Endothelial cell of umbilical vein (primary cell): ENCODE data around the gene OR4D2. TPM values are rescaled to one million over a fixed set of nuclear protein-coding genes. Genes with fewer than 3 reads are reported as not detected.

ENCODE experiments used
- BruUV-seq: library from RNA; stranded (reverse); fragments of 400-500 nt; replicated peaks from 2 replicates; lab custom pipeline; 2021; lab: Mats Ljungman, UMichigan
- CTCF ChIA-PET: fragments of 300-600, 350-600 bp; sonication (Branson Sonifier 250); formaldehyde crosslinking; loops from one replicate; lab custom pipeline; 2021; ENCODE audit warnings: antibody characterized with exemption, inconsistent platforms; lab: Charles Lee
- POLR2A ChIA-PET: fragments of 300-600, 350-600 bp; sonication (Branson Sonifier 250); formaldehyde crosslinking; loops from one replicate; lab custom pipeline; 2021; ENCODE audit warnings: antibody characterized with exemption, inconsistent platforms; lab: Charles Lee
- DNase-seq: peaks from one replicate; pipeline ENCODE4 v3.0.0-alpha.2; 2011; ENCODE audit warnings: low read depth, low spot score
- FAIRE-seq: peaks from 2 replicates; lab custom pipeline; 2011; peaks lifted over from hg19 to GRCh38; lab: Jason Lieb, UNC
- H2AFZ ChIP-seq: 2 replicates; pipeline ENCODE4 v1.6.0; 2012; ENCODE audit warnings: low read depth, low read length, control low read depth, inconsistent platforms
- H3K27ac ChIP-seq: 2 replicates; pipeline ENCODE4 v1.5.1; 2011; ENCODE audit warnings: low read depth, mild to moderate bottlenecking, control low read depth, low read length, moderate library complexity; ENCODE audit not compliant: insufficient read depth
- H3K27me3 ChIP-seq, 2 experiments: 2 replicates each; pipeline versions ENCODE4 v1.6.0 to v1.6.1; 2011; ENCODE audit warnings: low read length in 2 of 2, mixed read lengths in 1 of 2; ENCODE audit not compliant: control insufficient read depth in 2 of 2, insufficient read depth in 2 of 2
- H3K36me3 ChIP-seq, 2 experiments: 2 replicates in 1 of 2; 3 replicates in 1 of 2; pipeline ENCODE4 v1.5.1; 2011; ENCODE audit warnings: low read length in 2 of 2, mild to moderate bottlenecking in 1 of 2, moderate library complexity in 1 of 2; ENCODE audit not compliant: control insufficient read depth in 2 of 2, insufficient read depth in 2 of 2; ENCODE audit errors: extremely low read depth in 1 of 2
- H3K4me1 ChIP-seq: 3 replicates; pipeline ENCODE4 v1.5.1; 2011; ENCODE audit warnings: mild to moderate bottlenecking, low read length; ENCODE audit not compliant: control insufficient read depth, insufficient read depth; ENCODE audit errors: extremely low read depth
- H3K4me2 ChIP-seq: 2 replicates; pipeline ENCODE4 v1.6.1; 2011; ENCODE audit warnings: low read length, control low read depth, mixed read lengths; ENCODE audit not compliant: insufficient read depth
- H3K4me3 ChIP-seq, 3 experiments: fragments of 200-600 bp in 1 of 3; sonication (generic), shearing (Covaris generic) in 1 of 3; replicated peaks in 1 of 3; 2 replicates each; pipeline ENCODE4 v1.5.1; 2011 to 2016; ENCODE audit warnings: control low read depth in 3 of 3, low read length in 3 of 3, mild to moderate bottlenecking in 2 of 3, inconsistent platforms in 1 of 3, low read depth in 1 of 3, moderate library complexity in 1 of 3; ENCODE audit not compliant: insufficient read depth in 1 of 3
- H3K79me2 ChIP-seq: 2 replicates; pipeline ENCODE4 v1.6.0; 2012; ENCODE audit warnings: low read length, inconsistent platforms; ENCODE audit not compliant: control insufficient read depth, insufficient read depth
- H3K9ac ChIP-seq: replicated peaks from 2 replicates; pipeline ENCODE3; 2011; ENCODE audit warnings: low read length, control low read depth; ENCODE audit not compliant: insufficient read depth; ENCODE audit errors: extremely low read depth
- H3K9me1 ChIP-seq: replicated peaks from 3 replicates; pipeline ENCODE4 v1.6.0; 2011; ENCODE audit warnings: mild to moderate bottlenecking, low read length; ENCODE audit not compliant: control insufficient read depth, insufficient read depth; ENCODE audit errors: extremely low read depth
- H3K9me3 ChIP-seq: replicated peaks from 2 replicates; pipeline ENCODE4 v1.5.1; 2012; ENCODE audit warnings: low read length, inconsistent platforms; ENCODE audit not compliant: control insufficient read depth, insufficient read depth
- H4K20me1 ChIP-seq: replicated peaks from 2 replicates; pipeline ENCODE3; 2011; ENCODE audit warnings: mild to moderate bottlenecking, low read length; ENCODE audit not compliant: control insufficient read depth, insufficient read depth; ENCODE audit errors: extremely low read depth
- EZH2 ChIP-seq: IDR thresholded peaks from 2 replicates; pipeline ENCODE4 v1.6.1; 2012; ENCODE audit warnings: borderline replicate concordance, low read depth, mild to moderate bottlenecking, moderate library complexity, low read length, inconsistent platforms; ENCODE audit not compliant: severe bottlenecking
- FOS ChIP-seq: IDR thresholded peaks from 2 replicates; pipeline ENCODE4 v1.6.1; 2011; ENCODE audit warnings: mild to moderate bottlenecking, low read length, moderate library complexity, borderline replicate concordance; ENCODE audit not compliant: insufficient read depth
- GATA2 ChIP-seq: IDR thresholded peaks from 2 replicates; pipeline ENCODE4 v1.7.0; 2011; ENCODE audit warnings: low read depth, mild to moderate bottlenecking, moderate library complexity, mixed read lengths, low read length; ENCODE audit not compliant: insufficient read length, insufficient read depth
- JUN ChIP-seq: IDR thresholded peaks from 2 replicates; pipeline ENCODE4 v1.6.1; 2011; ENCODE audit warnings: borderline replicate concordance, low read depth; ENCODE audit not compliant: insufficient read length, insufficient read depth
- MYC ChIP-seq: IDR thresholded peaks from one replicate; pipeline ENCODE4 v1.6.1; 2011; ENCODE audit warnings: mild to moderate bottlenecking, low read depth, low read length
- POLR2A ChIP-seq: IDR thresholded peaks from 2 replicates; pipeline ENCODE4 v1.6.1; 2012; ENCODE audit warnings: low read depth, mild to moderate bottlenecking, control low read depth, low read length
- POLR2AphosphoS5 ChIP-seq: IDR thresholded peaks from 2 replicates; pipeline ENCODE4 v1.6.1; 2012; ENCODE audit warnings: low read depth, mild to moderate bottlenecking, control low read depth, low read length, moderate library complexity; ENCODE audit not compliant: insufficient read depth
- dilution Hi-C: fragments of 300-500 bp; cut with MboI; formaldehyde crosslinking; loops from one replicate; pipeline ENCODE4 v1.15.0; 2019; ENCODE audit warnings: low sequenced_read_pairs; ENCODE audit not compliant: extremely low pct_ligation_motif_present
- intact Hi-C: fragments of 100-400 bp; cut with micrococcal nuclease; formaldehyde crosslinking; loops from one replicate; pipeline ENCODE4 v1.10.0; 2022
- polyA plus RNA-seq, 4 experiments: library from polyadenylated mRNA; depleted of rRNA in 3 of 4; stranded (reverse) in 3 of 4; unstranded in 1 of 4; fragments of >200 nt; gene quantifications; 2 replicates each; pipeline versions ENCODE4 v1.2.1 to v1.2.3, GENCODE V29; 2011 to 2012; ENCODE audit warnings: missing spikeins in 1 of 4
- total RNA-seq: library from RNA; stranded (reverse); gene quantifications from 2 replicates; pipeline ENCODE4 v1.2.3, GENCODE V29; 2021
- TF ChIP-seq, protein P1 (sequence below), 2 donors: IDR thresholded peaks; 1 replicate in 1 of 2; 2 replicates in 1 of 2; pipeline ENCODE4 v1.5.1; 2011; ENCODE audit warnings: low read length in 2 of 2, mild to moderate bottlenecking in 2 of 2, moderate library complexity in 2 of 2, control low read depth in 1 of 2, inconsistent platforms in 1 of 2, low read depth in 1 of 2; ENCODE audit not compliant: insufficient read depth in 1 of 2; ENCODE audit errors: extremely low read depth in 1 of 2

OR4D2 gene
- total and polyA plus RNA-seq, 2 donors (not counting 3 experiments of a cell fraction or from before 2014, with no cell fraction given), result not detected

DNA sequence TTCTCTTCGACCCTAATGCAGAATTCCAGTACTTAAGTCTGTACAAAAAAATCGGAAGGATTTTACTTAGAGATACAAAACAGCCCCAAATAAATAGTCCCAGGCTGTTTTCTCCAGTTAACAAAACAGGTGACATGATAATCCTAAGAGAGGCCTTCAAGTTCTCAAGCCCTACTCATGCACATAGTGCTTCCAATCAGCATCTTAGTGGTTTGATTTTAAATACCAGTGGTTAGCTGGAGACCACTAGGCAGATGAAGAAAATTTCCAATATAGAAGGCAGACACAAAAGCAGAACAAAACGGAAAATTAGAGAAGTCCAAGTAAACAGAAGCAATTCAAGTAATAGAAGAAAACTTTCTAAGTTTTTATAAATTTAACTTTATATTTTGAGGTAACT, 5.2 kb upstream of the OR4D2 start:
- no peak for TF ChIP-seq EZH2
- TF ChIP-seq MYC, result no peak
- TF ChIP-seq GATA2, result no peak
- no peak for TF ChIP-seq JUN
- TF ChIP-seq POLR2A, result no peak
- no peak for TF ChIP-seq POLR2AphosphoS5
- TF ChIP-seq FOS, result no peak
- TF ChIP-seq, protein P1, sequence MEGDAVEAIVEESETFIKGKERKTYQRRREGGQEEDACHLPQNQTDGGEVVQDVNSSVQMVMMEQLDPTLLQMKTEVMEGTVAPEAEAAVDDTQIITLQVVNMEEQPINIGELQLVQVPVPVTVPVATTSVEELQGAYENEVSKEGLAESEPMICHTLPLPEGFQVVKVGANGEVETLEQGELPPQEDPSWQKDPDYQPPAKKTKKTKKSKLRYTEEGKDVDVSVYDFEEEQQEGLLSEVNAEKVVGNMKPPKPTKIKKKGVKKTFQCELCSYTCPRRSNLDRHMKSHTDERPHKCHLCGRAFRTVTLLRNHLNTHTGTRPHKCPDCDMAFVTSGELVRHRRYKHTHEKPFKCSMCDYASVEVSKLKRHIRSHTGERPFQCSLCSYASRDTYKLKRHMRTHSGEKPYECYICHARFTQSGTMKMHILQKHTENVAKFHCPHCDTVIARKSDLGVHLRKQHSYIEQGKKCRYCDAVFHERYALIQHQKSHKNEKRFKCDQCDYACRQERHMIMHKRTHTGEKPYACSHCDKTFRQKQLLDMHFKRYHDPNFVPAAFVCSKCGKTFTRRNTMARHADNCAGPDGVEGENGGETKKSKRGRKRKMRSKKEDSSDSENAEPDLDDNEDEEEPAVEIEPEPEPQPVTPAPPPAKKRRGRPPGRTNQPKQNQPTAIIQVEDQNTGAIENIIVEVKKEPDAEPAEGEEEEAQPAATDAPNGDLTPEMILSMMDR (IDR thresholded peaks at IDR 0.05; ENCODE audit: extremely low read depth in 1 of 2, insufficient read depth in 1 of 2, low read depth in 1 of 2, low read length in 2 of 2), result no peak
- Histone ChIP-seq H3K27ac (no peak overlapping the region), H3K79me2 (no peaks in the 10 kb centered on the region), H3K9me1 (no peaks in the 10 kb centered on the region), H3K36me3 (no peaks in the 10 kb centered on the region), H4K20me1 (no peaks in the 10 kb centered on the region), H3K9ac (no peak overlapping the region), H3K4me2 (no peak overlapping the region), H2AFZ (no peak overlapping the region), H3K27me3 (peaks cover 22 to 38% of the 10 kb centered on the region in 2 experiments), H3K4me1 (no peaks in the 10 kb centered on the region), H3K4me3 (no peak overlapping the region), H3K9me3 (no peaks in the 10 kb centered on the region)
- FAIRE-seq (no peak), DNase-seq (no peak)
- no TSS peak for BruUV-seq
- CTCF ChIA-PET, result no interaction called here
- dilution Hi-C loops, result no loop called here
- intact Hi-C loops, result no loop called here
- POLR2A ChIA-PET, result interaction anchor here (0.6 kb wide), 1 partner anchor 78 kb away, joined by 3 read pairs; no protein-coding TSS in a partner anchor
